IPS DF 6.9 (cell line): ENCODE data around the gene STK32B.
A peak's percentile ranks its signal among the peaks of the same experiment; 100 is the strongest.

Experiments used
- DNase-seq: peaks from one replicate; pipeline ENCODE4 v3.0.0-alpha.2; 2013; ENCODE audit warnings: low read depth, low spot score
- H3K27ac ChIP-seq: one replicate; pipeline ENCODE4 v1.5.1; 2013; ENCODE audit warnings: low read length, control low read depth
- H3K27me3 ChIP-seq: 2 replicates; pipeline ENCODE4 v1.6.1; 2013; ENCODE audit warnings: mild to moderate bottlenecking, low read length; ENCODE audit not compliant: control insufficient read depth, insufficient read depth
- H3K36me3 ChIP-seq: 2 replicates; pipeline ENCODE4 v1.6.1; 2013; ENCODE audit warnings: low read length; ENCODE audit not compliant: control insufficient read depth, insufficient read depth
- H3K4me1 ChIP-seq: 2 replicates; pipeline ENCODE4 v1.6.1; 2013; ENCODE audit warnings: low read length; ENCODE audit not compliant: control insufficient read depth, insufficient read depth
- H3K4me3 ChIP-seq: 2 replicates; pipeline ENCODE4 v1.5.1; 2013; ENCODE audit warnings: mild to moderate bottlenecking, low read length
- H3K9me3 ChIP-seq: 2 replicates; pipeline ENCODE4 v1.6.1; 2013; ENCODE audit warnings: low read length, inconsistent platforms; ENCODE audit not compliant: control insufficient read depth, insufficient read depth
- WGBS: extraction: QIAGEN DNeasy Blood & Tissue Kit; methylation state at CpG from one replicate; pipeline ENCODE4 v1.1.7; 2013; ENCODE audit warnings: mixed read lengths, missing lambda C conversion rate; ENCODE audit not compliant: insufficient read length, insufficient coverage; 5-methylcytosine and 5-hydroxymethylcytosine counted together

The STK32B gene

GRCh38 chr4:5014007-5014682, 37.1 kb upstream of the STK32B start:
- Histone ChIP-seq H3K27me3 (no peaks in the 10 kb centered on the region; the same call in 1 of the 2 replicates), H3K27ac (no peak overlapping the region), H3K9me3 (no peaks in the 10 kb centered on the region), H3K4me1 (no peaks in the 10 kb centered on the region), H3K36me3 (no peaks in the 10 kb centered on the region; the same call in 1 of the 2 replicates), H3K4me3 (no peak overlapping the region)
- no CpG with 5 or more reads among the region's 7 CpGs for WGBS
- DNase-seq = no peak

DNA sequence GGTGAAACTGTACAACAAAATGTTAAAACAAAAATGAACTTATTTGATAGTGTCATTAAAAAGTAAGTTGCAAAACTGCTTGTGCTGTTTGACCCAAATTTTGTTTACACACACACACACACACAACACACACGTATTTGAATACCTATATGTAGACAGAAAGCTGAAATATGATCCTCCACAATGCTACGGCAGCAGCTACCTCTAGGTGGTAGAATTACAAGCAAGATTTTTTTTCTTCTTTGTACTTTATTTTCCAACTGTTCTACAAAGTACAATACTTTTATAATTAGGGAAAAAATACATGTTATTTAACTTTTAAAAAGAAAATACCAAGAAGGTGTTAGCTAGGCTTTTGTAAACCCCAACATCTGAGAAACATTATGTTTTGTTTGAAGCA, 33.2 kb upstream of the STK32B start:
- H3K27me3 ChIP-seq = no peaks in the 10 kb centered on the region
- H3K4me3 ChIP-seq = no peak overlapping the region
- DNase-seq = no peak
- no CpG with 5 or more reads among the region's 2 CpGs for WGBS
- H3K36me3 ChIP-seq = no peaks in the 10 kb centered on the region; the same call in 1 of the 2 replicates
- H3K4me1 ChIP-seq = peaks cover 2% of the 10 kb centered on the region; the same call in 1 of the 2 replicates
- H3K27ac ChIP-seq = no peak overlapping the region
- no peaks in the 10 kb centered on the region for H3K9me3 ChIP-seq

- no peak for DNase-seq
- no peak overlapping the region for H3K27ac ChIP-seq
- H3K4me1 ChIP-seq = peaks cover 2% of the 10 kb centered on the region; the same call in 1 of the 2 replicates
- WGBS = no CpG with 5 or more reads among the region's 6 CpGs
- no peak overlapping the region for H3K4me3 ChIP-seq
- no peaks in the 10 kb centered on the region; the same call in 1 of the 2 replicates for H3K36me3 ChIP-seq
- H3K27me3 ChIP-seq = no peaks in the 10 kb centered on the region
- H3K9me3 ChIP-seq = no peaks in the 10 kb centered on the region
These were observed 32.7 kb upstream of the STK32B start for GRCh38 chr4:5018603-5019002.

GRCh38 chr4:5019274-5019673, 32.0 kb upstream of the STK32B start, which contains the start of gene CYTL1:
Gene CYTL1 (minus strand): TSS chr4:5019458. CDS start chr4:5019445, 13 bp downstream.
- no peak within 1 kb of the TSS for H3K27ac ChIP-seq
- H3K4me3 ChIP-seq = peak within 1 kb of the TSS; percentile 32; the same call in 1 of the 2 replicates
- H3K9me3 ChIP-seq = no peaks in the 10 kb centered on the region
- no peaks in the 10 kb centered on the region for H3K27me3 ChIP-seq
- peaks cover 2% of the 10 kb centered on the region; the same call in 1 of the 2 replicates for H3K4me1 ChIP-seq
- no peaks in the 10 kb centered on the region; the same call in 1 of the 2 replicates for H3K36me3 ChIP-seq
- no CpG with 5 or more reads among the region's 28 CpGs for WGBS
- DNase-seq = no peak

DNA sequence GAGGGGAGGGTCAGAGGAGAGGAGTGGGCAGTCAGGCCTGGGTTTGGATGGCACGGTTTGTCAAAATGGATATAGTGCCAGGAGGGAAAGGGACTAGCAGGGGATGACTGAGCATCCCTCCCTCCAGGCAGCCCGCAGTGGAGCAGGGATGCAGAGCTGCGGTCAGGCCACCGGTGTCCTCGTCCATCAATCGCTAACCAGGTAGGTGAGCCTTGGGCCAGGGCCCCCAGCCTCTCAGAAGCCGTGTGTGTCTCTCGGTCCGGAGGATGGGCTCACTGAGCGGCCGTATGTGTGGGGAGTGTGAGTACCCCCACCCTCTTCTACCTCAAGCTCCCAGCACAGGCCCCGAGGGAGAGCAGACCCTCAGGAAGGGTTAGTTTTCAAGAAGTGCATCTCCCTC, 31.5 kb upstream of the STK32B start:
- Histone ChIP-seq H3K27ac (no peak overlapping the region), H3K4me3 (no peak overlapping the region), H3K9me3 (no peaks in the 10 kb centered on the region), H3K27me3 (no peaks in the 10 kb centered on the region), H3K4me1 (peaks cover 2% of the 10 kb centered on the region; the same call in 1 of the 2 replicates), H3K36me3 (no peaks in the 10 kb centered on the region; the same call in 1 of the 2 replicates)
- no CpG with 5 or more reads among the region's 12 CpGs for WGBS
- no peak for DNase-seq

DNA sequence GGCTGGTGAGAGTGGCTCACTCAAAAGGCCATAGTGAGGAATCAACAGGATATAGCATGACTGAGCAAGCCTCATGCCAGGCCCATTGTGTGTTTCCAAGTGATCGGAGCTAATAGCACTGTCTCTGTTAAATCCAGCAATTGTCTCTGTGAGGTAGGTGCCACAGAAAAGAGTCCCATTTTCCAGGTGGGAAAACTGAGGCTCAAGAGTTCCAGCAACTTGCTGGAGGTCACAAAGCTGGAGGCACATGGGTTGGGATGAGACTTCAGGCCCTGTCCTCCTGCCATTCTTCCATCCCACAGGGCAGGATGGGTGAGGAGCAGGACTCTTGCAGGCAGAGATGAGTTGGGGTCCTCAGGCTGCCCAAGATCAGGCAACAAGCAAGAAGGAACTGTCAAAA, 30.9 kb upstream of the STK32B start:
- Histone ChIP-seq H3K27ac (no peak overlapping the region), H3K36me3 (no peaks in the 10 kb centered on the region; the same call in 1 of the 2 replicates), H3K4me1 (peaks cover 2% of the 10 kb centered on the region; the same call in 1 of the 2 replicates), H3K9me3 (no peaks in the 10 kb centered on the region), H3K27me3 (no peaks in the 10 kb centered on the region), H3K4me3 (no peak overlapping the region)
- no peak for DNase-seq
- no CpG with 5 or more reads among the region's 1 CpG for WGBS

- no peaks in the 10 kb centered on the region for H3K27me3 ChIP-seq
- H3K4me1 ChIP-seq = peaks cover 2% of the 10 kb centered on the region; the same call in 1 of the 2 replicates
- H3K4me3 ChIP-seq = no peak overlapping the region
- WGBS = no CpG with 5 or more reads among the region's 3 CpGs
- H3K36me3 ChIP-seq = no peaks in the 10 kb centered on the region; the same call in 1 of the 2 replicates
- no peak for DNase-seq
- H3K9me3 ChIP-seq = no peaks in the 10 kb centered on the region
- H3K27ac ChIP-seq = no peak overlapping the region
These were observed 29.7 kb upstream of the STK32B start for GRCh38 chr4:5021546-5021945.

DNA sequence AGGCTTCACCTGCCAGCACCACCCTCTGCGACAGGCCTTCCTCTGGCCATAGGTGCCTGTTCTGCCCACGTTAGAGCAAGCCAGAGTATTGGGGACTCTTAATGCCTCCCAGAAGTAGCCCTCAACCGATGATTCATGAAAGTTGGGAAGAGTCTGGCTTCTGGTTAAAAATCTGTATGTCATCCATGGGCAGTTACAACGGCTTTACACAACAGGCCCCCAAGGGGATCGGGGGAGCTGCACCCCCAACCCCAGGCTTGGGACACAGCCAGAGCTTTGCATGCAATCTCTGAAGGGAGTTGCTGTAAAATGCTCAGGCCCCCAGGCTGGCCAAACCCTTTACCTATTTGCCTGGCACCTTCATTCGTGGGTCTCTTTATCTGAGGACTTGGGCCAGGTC, 26.6 kb upstream of the STK32B start:
- H3K4me3 ChIP-seq = no peak overlapping the region
- no peaks in the 10 kb centered on the region for H3K27me3 ChIP-seq
- WGBS = no CpG with 5 or more reads among the region's 6 CpGs
- H3K4me1 ChIP-seq = peaks cover 1% of the 10 kb centered on the region; the same call in 1 of the 2 replicates
- H3K9me3 ChIP-seq = no peaks in the 10 kb centered on the region
- no peak for DNase-seq
- no peak overlapping the region for H3K27ac ChIP-seq
- H3K36me3 ChIP-seq = no peaks in the 10 kb centered on the region

DNA sequence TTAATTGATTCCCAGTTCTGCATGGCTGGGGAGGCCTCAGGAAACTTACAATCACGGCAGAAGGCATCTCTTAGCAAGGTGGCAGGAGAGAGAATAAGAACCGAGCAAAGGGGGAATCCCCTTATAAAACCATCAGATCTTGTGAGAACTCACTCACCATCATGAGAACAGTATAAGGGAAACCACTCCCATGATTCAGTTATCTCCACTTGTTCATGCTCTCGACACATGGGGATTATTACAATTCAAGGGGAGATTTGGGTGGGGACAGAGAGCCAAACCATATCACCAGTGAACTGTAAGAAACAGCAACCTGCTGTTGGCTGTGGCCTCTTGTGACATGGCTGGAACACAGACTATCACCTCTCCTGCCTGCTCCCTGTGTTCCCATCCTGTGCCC, 24.9 kb upstream of the STK32B start:
- WGBS = no CpG with 5 or more reads among the region's 3 CpGs
- Histone ChIP-seq H3K9me3 (no peaks in the 10 kb centered on the region), H3K4me1 (no peaks in the 10 kb centered on the region), H3K27me3 (no peaks in the 10 kb centered on the region), H3K36me3 (no peaks in the 10 kb centered on the region), H3K27ac (no peak overlapping the region), H3K4me3 (no peak overlapping the region)
- no peak for DNase-seq

DNA sequence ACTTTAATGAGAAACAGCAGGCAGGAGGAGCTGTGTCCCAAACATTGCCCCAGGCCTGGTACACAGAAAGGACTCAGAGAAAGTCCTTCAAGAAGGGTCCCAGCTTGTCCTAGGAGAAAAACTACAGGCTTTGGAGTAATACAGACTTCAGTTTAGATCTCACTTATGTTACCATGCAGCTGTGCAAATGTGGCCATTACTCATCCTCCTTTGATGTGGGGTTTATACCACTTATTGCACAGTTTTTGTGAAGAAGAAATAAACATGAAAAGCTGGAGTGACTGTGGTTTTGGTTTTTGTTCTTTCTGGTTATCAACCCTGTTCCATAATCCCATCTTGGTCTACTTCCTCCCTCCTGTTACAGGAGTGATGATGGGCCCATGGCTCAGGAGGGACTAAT, 23.9 kb upstream of the STK32B start:
- Histone ChIP-seq H3K27me3 (no peaks in the 10 kb centered on the region), H3K9me3 (no peaks in the 10 kb centered on the region), H3K4me1 (no peaks in the 10 kb centered on the region), H3K4me3 (no peak overlapping the region), H3K27ac (no peak overlapping the region), H3K36me3 (no peaks in the 10 kb centered on the region)
- no peak for DNase-seq

GRCh38 chr4:5028480-5028879, 22.8 kb upstream of the STK32B start:
- H3K4me1 ChIP-seq = no peaks in the 10 kb centered on the region
- no peaks in the 10 kb centered on the region for H3K9me3 ChIP-seq
- no CpG with 5 or more reads among the region's 2 CpGs for WGBS
- no peak for DNase-seq
- no peak overlapping the region for H3K27ac ChIP-seq
- no peak overlapping the region for H3K4me3 ChIP-seq
- H3K36me3 ChIP-seq = no peaks in the 10 kb centered on the region
- H3K27me3 ChIP-seq = no peaks in the 10 kb centered on the region
